NCI-H446 treated with DMSO at 0.1 percent for 48 hours (cell line): ENCODE results near the gene CKB.
A peak's percentile ranks its signal among the peaks of the same experiment; 100 is the strongest.

ENCODE experiments used
- DNase-seq: peaks from one replicate; lab custom pipeline; 2025; lab: John Stamatoyannopoulos, UW

The CKB gene

GRCh38 chr14:103510724-103511693 lies 11.6 kb downstream of the CKB start:
- no peak for DNase-seq

GRCh38 chr14:103509864-103510723 lies 12.5 kb downstream of the CKB start:
- DNase-seq, result no peak

DNA sequence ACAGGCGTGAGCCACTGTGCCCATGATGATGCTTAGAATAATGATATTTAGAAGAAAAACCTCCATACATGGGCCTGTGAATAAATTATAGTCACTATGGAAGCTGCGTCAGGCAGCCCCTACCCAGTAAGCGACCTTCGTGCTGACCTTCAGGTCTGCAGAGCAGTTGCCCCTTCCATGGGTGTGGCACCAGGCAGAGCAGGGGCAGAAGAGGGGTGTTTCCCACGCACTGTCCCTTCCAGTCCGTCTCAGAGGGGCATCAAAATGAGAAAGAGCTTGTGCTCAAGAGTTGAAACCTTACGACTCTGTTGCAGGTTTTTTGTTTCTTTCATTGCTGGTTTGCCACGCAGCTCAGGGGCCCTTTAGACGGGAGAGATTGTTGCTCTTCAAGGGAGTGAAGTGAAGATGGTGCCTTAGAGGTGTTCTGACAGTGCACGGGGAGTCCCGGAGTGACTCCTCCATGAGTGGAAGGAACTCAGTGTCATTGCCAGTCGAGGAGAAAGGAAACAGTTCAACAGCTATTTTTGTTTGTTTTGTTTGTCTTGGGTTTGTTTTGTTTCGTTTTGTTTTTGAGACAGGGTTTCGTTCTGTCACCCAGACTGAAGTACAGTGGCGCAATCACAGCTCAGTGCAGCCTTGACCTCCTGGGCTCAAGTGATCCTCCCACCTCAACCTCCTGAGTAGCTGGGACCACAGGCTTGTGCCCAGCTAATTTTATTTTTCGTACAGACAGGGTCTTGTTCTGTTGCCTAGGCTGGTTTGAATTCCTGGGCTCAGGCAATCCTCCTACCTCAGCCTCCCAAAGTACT lies 13.9 kb downstream of the CKB start:
- DNase-seq, result no peak

- DNase-seq, result no peak
These were observed 14.9 kb downstream of the CKB start for GRCh38 chr14:103507751-103508150.

DNA sequence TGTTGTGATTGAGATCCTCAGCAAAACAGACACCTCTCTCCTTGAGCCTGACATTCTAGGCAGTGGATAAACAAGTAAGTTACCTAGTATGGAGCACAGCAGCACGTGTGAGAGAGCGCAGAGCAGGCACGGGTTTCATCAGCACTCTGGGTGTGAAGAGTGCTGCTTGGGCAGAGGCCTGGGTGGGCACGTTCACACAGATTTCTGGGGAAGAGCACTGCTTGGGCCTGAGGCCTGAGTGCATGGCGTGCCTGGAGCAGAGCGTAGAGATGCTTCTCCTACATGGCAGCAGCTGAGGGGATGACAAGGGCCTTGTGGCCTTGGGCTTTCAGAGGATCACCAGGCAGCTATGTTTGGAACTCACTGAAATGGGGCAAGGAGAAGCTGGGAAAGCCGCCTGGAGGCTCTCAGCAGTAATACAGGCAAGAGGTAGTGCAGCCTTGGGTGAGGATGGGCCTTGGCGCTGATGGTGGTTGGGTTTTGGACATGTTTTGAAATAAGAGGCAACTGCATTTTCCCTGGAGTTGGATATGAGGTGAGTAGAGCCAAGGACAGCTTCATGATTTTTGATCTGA lies 17.6 kb downstream of the CKB start:
- DNase-seq, result no peak

DNA sequence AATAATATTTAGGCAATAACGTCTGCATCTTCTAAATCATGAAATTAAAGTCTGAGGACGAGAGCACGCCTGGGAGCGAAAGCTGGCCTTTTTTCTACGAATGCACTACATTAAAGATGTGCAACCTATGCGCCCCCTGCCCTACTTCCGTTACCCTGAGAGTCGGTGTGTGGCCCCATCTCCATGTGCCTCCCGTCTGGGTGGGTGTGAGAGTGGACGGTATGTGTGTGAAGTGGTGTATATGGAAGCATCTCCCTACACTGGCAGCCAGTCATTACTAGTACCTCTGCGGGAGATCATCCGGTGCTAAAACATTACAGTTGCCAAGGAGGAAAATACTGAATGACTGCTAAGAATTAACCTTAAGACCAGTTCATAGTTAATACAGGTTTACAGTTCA lies 19.3 kb downstream of the CKB start:
- DNase-seq, result no peak

DNA sequence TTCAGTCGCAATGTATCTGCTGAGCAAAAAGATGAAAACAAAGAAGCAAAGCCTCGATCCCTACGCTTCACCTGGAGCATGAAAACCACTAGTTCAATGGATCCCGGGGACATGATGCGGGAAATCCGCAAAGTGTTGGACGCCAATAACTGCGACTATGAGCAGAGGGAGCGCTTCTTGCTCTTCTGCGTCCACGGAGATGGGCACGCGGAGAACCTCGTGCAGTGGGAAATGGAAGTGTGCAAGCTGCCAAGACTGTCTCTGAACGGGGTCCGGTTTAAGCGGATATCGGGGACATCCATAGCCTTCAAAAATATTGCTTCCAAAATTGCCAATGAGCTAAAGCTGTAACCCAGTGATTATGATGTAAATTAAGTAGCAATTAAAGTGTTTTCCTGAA lies 19.8 kb downstream of the CKB start:
- DNase-seq, result no peak

- no peak for DNase-seq
These were observed 20.5 kb downstream of the CKB start for GRCh38 chr14:103501921-103502669.

- DNase-seq, result no peak
These were observed 21.4 kb downstream of the CKB start for GRCh38 chr14:103501041-103501870.

- peak; percentile 72 for DNase-seq
These were observed 22.3 kb downstream of the CKB start for GRCh38 chr14:103500148-103500990.

- DNase-seq, result no peak
These were observed 22.9 kb downstream of the CKB start for GRCh38 chr14:103499709-103500108.

DNA sequence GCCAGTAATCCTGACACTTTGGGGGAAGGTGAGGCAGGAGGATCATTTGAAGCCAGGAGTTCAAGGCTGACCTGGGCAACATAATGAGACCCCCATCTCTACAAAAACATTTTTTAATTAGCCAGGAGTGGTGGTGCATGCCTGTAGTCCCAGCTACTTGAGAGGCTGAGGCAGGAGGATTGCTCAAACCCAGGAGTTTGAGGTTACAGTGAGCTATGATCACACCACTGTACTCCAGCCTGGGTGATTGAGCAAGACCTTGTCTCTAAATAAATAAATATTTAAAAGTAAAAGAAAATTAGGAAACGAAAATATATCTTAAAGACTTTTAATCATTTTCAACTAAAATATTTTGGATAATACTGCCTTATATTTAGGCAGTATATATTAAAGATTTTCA lies 25.9 kb downstream of the CKB start:
- no peak for DNase-seq

DNA sequence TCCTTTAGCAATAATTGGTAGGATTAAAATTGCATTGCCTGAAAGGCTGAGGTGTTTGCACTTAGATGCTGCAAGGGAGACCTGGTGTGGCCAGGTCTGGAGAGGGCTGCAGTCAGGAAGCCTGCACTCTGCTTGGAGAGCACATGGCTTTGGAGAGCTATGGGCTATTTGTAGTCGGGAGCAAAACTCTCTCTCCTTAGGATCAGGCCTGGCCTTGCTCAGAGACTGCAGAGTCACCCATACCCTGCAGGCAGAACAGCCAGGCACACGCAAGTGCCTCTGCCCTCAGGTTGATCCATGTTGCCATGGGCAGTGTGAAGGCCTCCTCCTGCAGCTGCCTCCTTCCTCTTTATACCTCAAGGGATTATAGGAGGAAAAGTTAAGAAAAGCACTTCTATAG lies 26.8 kb downstream of the CKB start:
- DNase-seq, result no peak

- DNase-seq, result no peak
These were observed 30.3 kb downstream of the CKB start for GRCh38 chr14:103492156-103492925.

DNA sequence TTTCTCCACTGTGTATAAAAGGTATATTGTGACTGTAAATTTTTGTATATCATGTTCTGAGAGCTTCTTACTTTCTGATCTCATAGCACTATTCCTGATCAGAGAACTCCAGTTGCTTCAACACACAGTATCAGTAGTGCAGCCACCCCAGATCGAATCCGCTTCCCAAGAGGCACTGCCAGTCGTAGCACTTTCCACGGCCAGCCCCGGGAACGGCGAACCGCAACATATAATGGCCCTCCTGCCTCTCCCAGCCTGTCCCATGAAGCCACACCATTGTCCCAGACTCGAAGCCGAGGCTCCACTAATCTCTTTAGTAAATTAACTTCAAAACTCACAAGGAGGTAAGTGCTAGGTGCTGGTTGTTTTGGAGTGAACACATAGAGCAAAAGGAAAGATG lies 30.9 kb downstream of the CKB start:
- no peak for DNase-seq

- DNase-seq, result no peak
These were observed 33.0 kb downstream of the CKB start for GRCh38 chr14:103489621-103490020.

DNA sequence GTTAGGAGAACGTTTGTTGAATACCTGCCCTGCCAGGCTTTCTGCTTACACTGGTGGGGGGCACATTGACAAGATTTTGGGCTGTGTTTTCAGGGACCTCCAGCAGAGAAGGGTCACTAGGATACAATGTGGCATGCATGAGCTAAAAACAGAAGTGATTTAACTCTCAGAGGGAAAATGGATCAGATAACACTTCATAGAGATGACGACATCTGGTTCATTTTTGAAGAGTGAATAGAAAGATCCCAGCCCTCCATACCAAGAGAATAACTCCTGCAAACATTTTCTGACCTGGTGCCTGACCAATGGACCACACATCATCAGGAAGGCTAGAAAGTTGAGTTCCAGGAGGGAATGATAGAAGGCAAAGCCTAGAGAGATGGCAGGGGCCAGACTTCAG lies 33.7 kb downstream of the CKB start:
- DNase-seq, result no peak

DNA sequence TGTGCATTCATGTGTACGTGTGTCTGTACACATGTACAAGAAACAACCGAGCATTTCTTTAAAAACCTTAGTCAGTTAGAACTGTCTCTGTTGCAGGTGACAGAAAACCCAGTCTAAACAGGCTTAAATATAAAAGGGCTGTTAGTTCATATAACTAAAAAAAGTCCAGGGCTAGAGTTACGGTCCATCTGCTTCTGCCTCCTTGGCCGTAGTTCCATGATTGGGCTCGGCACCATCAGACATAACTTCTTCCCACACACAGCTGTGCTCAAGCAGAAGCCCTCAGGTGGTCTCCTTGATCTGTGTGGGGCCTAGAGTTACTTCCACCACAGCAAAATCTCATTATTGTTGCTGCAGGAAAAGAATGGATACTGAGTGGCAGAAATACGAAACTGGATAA lies 34.6 kb downstream of the CKB start:
- no peak for DNase-seq
